Measurements from ENCODE around the gene TENM4. TPM values are rescaled to one million over a fixed set of nuclear protein-coding genes. Genes with fewer than 3 reads are reported as not detected.

The TENM4 gene
- total and polyA plus RNA-seq, 2 of the 8 experiments (the other 6 are each of a cell fraction or from before 2014, with no cell fraction given) = 3.5 to 7.2 TPM

DNA sequence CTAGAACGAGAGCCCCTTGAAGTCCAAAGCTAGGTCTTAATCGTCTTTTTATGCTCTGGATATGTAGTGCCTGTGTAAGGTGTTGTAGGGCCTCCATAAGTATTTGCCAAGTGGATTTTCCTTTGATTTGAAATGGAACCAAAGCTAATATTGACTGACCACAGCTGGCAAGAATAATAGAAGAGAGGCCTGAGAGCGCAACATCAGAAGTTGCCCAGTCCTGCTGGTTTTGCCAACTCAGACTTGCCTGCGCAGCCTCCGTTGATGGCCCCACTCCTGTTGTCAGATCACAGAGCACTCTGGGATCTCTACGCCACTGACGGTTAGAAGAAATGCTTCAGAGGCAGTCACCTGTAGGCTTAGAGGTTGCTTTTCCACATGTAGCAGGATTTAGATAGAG is 251.2 kb downstream of the TENM4 start:
- H3K79me2 ChIP-seq (ENCODE audit: control insufficient read depth in 1 of 2, insufficient read depth in 2 of 2, low read length in 2 of 2) = no peaks in the 10 kb centered on the region
- no peak overlapping the region for H3K14ac ChIP-seq (ENCODE audit: insufficient read length)
- no peak overlapping the region for H2BK5ac ChIP-seq (ENCODE audit: low read depth, low read length)
- no peaks in the 10 kb centered on the region for H3K79me1 ChIP-seq (ENCODE audit: low read depth, low read length)
- H2AK5ac ChIP-seq (ENCODE audit: low read depth, low read length) = no peak overlapping the region
- no peak overlapping the region for H3K23ac ChIP-seq (ENCODE audit: insufficient read length)
- H2BK20ac ChIP-seq (ENCODE audit: low read length) = no peak overlapping the region
- no peak overlapping the region for H4K91ac ChIP-seq (replicated peaks; ENCODE audit: insufficient read length, low read length)
- H3K9ac ChIP-seq (replicated peaks in 1 of 4; ENCODE audit: extremely low read depth in 1 of 4, low read depth in 3 of 4, low read length in 3 of 4) = no peak overlapping the region
- H4K8ac ChIP-seq (ENCODE audit: extremely low read depth, insufficient read depth, low read length) = no peak overlapping the region
- H3K27me3 ChIP-seq (replicated peaks in 1 of 4; ENCODE audit: control insufficient read depth in 3 of 4, extremely low read depth in 1 of 4, insufficient read depth in 3 of 4, low read length in 3 of 4) = no peaks in the 10 kb centered on the region; a peak in 1 of 7 replicates
- H2BK15ac ChIP-seq (ENCODE audit: low read length) = no peak overlapping the region
- 91% methylated on average over 7 of the region's 7 CpGs; no CpG with 5 or more reads in 1 of the 2 experiments for WGBS, 2 experiments (ENCODE audit: extremely low coverage in 1 of 2, insufficient coverage in 1 of 2, insufficient read length in 1 of 2, insufficient replicate concordance in 2 of 2, low coverage in 1 of 2, low lambda C conversion rate in 2 of 2, missing lambda C conversion rate in 1 of 2)
- H3K27ac ChIP-seq (ENCODE audit: low read depth, low read length) = no peak overlapping the region
- H3K4me3 ChIP-seq (ENCODE audit: extremely low read depth in 1 of 4, insufficient read depth in 2 of 4, low read depth in 3 of 4, low read length in 4 of 4) = no peak overlapping the region
- no peaks in the 10 kb centered on the region for H3K4me1 ChIP-seq (replicated peaks in 1 of 4; ENCODE audit: control insufficient read depth in 3 of 4, insufficient read depth in 4 of 4, low read length in 3 of 4)
- no peaks in the 10 kb centered on the region; the same call in 1 of the 2 replicates for H3K23me2 ChIP-seq (ENCODE audit: low read depth, low read length)
- H3K4ac ChIP-seq (replicated peaks; ENCODE audit: insufficient read length, low read depth, low read length) = no peak overlapping the region
- peaks cover 2 to 21% of the 10 kb centered on the region in 2 experiments; a peak in 3 of 4 replicates for H3K9me3 ChIP-seq (ENCODE audit: insufficient read depth in 2 of 2, low read depth in 1 of 2, low read length in 1 of 2)
- POLR2A ChIA-PET (ENCODE audit: partially characterized antibody) = no interaction called here
- H4K5ac ChIP-seq (ENCODE audit: insufficient read length, low read depth, low read length) = no peak overlapping the region
- no peak for DNase-seq (ENCODE audit: low read depth in 1 of 2, low spot score in 2 of 2)
- H2AFZ ChIP-seq (ENCODE audit: low read length) = no peak overlapping the region
- no peak overlapping the region for H3K4me2 ChIP-seq (ENCODE audit: insufficient read depth in 1 of 2, low read depth in 2 of 2, low read length in 2 of 2)
- H3K18ac ChIP-seq (ENCODE audit: extremely low read depth, low read length) = no peak overlapping the region
- no peaks in the 10 kb centered on the region for H4K20me1 ChIP-seq (replicated peaks in 1 of 2; ENCODE audit: control insufficient read depth in 1 of 2, insufficient read depth in 2 of 2, low read length in 2 of 2)
- H2BK12ac ChIP-seq (ENCODE audit: low read depth, low read length) = no peak overlapping the region
- no peaks in the 10 kb centered on the region for H3K36me3 ChIP-seq (ENCODE audit: control insufficient read depth in 2 of 4, insufficient read depth in 4 of 4, low read length in 3 of 4)
- H3K56ac ChIP-seq (replicated peaks; ENCODE audit: insufficient read length, low read depth, low read length) = no peak overlapping the region
- no peak for FAIRE-seq
- no peak overlapping the region for H2BK120ac ChIP-seq (replicated peaks; ENCODE audit: low read depth, low read length)
- CTCF ChIA-PET (ENCODE audit: partially characterized antibody) = no interaction called here
- TF ChIP-seq, protein P1, sequence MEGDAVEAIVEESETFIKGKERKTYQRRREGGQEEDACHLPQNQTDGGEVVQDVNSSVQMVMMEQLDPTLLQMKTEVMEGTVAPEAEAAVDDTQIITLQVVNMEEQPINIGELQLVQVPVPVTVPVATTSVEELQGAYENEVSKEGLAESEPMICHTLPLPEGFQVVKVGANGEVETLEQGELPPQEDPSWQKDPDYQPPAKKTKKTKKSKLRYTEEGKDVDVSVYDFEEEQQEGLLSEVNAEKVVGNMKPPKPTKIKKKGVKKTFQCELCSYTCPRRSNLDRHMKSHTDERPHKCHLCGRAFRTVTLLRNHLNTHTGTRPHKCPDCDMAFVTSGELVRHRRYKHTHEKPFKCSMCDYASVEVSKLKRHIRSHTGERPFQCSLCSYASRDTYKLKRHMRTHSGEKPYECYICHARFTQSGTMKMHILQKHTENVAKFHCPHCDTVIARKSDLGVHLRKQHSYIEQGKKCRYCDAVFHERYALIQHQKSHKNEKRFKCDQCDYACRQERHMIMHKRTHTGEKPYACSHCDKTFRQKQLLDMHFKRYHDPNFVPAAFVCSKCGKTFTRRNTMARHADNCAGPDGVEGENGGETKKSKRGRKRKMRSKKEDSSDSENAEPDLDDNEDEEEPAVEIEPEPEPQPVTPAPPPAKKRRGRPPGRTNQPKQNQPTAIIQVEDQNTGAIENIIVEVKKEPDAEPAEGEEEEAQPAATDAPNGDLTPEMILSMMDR (IDR thresholded peaks at IDR 0.05; ENCODE audit: control extremely low read depth in 1 of 3, insufficient read depth in 1 of 3, low read depth in 1 of 3, low read length in 3 of 3) = no peak
- TF ChIP-seq FOSL1 (IDR thresholded peaks at IDR 0.05; ENCODE audit: insufficient read depth, low read depth, low read length) = no peak
- TF ChIP-seq HDAC2 (IDR thresholded peaks at IDR 0.05; ENCODE audit: borderline replicate concordance in 1 of 2, low read depth in 2 of 2, low read length in 2 of 2) = no peak
- no peak for TF ChIP-seq TEAD4 (IDR thresholded peaks at IDR 0.05; ENCODE audit: low read depth, low read length)
